AG20443 (cell line): ENCODE results near the gene SLC35A2.

ENCODE experiments used
- DNase-seq: peaks from one replicate; pipeline ENCODE4 v3.0.0; 2012; ENCODE audit warnings: low spot score, mixed read lengths

SLC35A2 gene

DNA sequence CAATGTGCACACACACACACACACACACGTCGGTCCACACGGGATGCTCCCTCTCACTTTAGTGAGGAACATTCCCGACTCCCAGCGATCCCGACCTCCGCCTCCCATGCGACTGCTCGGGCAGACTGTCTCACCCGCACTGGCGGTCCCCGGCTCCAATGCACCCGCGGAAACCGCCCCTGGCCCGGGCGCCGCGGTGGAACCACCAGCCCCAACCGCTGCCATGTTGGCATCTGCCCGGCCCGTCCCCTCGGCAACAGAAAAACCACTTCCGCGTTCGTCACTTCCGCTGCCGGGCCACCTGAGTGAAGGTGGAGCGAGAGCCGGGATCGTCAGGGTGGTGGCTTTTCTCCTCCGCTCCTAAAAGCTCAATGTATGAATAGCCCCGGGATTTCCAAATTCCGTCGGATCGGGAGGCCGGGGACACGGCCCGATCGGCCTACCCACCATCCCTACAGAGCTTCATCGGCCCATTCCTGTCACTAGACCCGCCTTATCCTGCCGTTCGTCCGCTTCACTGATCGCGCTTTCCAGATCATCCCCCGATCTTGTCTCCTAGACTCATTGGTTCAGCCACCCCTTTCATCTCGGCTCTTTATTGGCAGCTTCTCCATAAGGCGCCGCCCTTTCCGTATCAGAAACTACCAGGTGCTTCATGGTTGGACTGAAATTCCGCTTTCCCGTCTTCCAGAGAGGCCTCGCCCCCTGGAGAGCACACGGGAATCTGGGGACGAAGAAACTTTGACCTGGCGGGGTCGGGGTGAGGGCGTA, at the start of gene SLC35A2:
SLC35A2 (minus strand) TSS at position 235 of the 771 bp plus-strand sequence; CDS start at position 225, 10 bp downstream.
- DNase-seq: peak; percentile 78

DNA sequence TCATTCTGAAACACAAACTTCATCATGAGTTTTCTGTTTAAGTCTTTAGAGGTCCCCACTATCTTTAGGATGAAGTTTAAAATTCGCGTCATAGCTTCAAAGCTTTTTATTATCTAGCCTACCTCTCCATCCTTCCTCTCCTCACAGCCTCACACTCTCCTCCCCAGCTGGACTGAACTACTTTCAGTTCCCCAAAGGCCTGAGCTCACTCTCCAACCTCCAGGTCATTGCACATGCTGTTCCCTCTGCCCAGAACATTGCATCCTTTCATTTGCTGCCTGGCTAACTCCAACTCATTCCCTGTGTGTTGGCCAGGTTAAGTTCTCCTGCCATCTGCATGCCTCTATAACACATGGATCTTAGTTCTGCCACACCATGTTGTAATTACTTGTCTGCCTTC, 48.8 kb upstream of the SLC35A2 start:
- DNase-seq: no peak

DNA sequence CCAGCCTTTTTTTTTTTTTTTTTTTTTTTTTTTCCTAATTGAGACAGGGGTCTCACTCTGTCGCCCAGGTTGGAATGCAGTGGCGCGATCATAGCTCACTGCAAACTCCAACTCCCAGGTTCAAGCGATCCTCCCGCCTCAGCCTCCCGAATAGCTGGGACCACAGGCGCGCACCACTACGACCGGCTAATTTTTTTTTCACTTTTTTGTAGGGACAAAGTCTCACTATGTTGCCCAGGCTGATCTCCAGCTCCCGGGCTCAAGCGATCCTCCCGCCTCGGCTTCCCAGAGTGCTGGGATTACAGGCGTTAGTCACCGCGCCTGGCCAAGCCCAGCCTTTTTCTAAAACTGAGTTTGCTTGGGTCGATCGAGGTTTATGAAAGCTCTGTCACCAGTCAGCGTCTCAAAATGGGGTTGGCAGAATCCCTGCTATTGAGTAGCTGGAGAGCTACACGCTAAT, 47.2 kb upstream of the SLC35A2 start:
- peak; percentile 48 for DNase-seq

DNA sequence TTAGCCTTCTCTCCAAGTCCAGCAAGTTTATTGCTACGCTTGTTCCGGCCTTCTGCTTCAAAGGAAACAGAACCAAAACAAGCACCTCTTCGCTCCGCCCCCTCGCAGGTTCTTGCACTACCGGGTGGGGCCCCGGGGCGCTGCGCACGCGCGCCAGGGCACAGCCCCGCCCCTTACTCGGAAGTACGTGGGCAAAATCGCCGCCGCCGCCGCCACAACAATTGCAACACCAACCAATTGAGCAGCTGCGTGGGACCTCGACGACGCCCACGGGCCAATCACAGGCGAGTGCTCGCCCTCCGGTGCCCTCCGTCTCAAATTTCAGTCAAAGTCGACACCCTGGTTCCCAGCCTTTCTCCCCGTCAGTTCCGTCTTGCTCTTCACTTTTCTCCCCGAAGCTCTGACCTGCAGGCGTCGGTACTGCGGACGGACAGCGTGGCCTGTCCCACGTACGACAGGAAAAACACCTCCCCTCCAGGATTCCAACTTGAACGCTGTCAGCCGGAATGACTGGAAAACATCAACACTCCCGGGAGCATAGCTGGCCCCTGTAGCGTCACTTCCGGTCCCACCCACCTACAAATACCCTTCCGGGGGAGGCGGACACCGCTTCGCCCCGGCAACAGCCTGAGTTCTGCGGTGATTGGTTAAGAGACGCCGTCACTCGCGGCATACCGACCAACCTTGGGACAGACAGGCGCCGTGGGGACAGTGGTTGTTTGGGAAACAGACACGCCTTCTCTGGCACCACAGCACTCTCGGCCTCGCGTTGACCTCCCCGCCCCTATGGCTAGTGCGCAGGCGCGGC, 46.6 kb upstream of the SLC35A2 start:
- peak; percentile 94 for DNase-seq

DNA sequence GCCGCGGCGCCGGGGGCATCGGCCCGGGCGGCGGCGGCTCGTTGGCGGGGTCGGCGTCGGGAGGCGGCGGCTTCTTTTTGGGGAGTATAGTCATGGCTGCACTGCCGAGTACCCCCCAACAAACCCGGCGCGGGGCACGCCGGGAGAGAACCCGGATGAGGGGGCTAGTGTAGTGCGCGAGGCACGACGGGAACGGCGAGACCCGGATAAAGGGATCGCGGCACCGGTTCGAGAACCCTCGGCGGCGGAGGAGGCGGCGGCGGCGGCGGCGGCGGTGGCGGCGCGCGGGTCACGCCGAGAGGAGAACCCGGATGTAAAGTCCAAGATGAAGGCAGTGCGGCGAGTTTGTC, 46.0 kb upstream of the SLC35A2 start, which contains the start of gene OTUD5:
OTUD5 (minus strand) TSS at position 131 of the 350 bp plus-strand sequence; CDS start at position 94, 37 bp downstream.
- DNase-seq: peak; percentile 55

DNA sequence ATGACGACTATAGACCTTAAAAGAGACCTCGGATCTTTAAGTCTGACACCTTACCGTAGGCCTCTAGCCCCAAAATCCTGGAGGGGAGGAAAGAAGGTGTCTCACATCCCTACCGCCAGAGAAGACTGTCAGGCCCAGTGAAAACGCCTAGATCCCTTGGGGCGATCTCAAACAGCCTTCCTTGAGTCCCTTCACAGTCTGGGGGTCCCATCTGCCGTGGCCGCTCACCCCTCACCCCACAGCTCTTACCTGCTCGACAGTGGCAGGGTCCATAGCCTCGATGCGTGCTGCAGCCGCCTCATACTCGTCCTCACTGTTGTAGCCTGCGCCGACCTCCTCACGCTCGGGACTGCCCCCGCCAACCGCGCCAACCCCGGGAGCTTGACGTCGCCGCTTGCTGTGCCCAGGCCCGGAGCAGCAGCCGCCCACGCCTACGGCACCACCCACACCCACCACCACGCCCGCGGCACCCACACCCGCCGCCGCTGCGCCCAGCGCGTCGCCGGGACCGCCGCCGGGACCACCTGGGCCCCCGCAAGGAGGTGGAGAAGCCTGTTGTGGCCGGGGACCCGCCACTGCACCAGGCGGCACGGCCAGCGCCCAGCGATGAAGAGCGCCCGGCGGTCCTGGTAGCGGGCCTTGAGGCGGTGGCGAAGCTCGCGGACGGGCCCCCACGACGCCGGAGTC, 45.4 kb upstream of the SLC35A2 start:
- DNase-seq: peak; percentile 18

DNA sequence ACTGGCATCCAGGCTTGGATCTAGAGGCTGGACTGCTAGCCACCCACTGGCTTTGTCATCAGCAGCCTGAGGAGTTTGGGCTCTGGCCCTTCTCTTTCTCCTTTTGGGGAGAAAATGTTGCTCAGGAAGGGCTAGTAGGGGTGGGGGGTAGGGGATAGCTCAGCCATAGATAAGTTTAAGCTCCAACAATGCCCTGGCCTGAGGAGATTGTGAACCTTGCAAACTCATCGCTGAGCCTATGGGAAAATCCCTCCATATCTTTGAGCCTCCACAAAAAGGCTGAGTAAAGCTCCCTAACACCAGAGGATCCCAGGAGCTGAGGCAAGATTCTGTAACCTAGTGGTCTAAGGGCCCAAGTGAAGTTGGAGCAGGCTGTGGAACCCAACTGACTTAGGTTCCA, 37.1 kb upstream of the SLC35A2 start:
- DNase-seq: no peak

DNA sequence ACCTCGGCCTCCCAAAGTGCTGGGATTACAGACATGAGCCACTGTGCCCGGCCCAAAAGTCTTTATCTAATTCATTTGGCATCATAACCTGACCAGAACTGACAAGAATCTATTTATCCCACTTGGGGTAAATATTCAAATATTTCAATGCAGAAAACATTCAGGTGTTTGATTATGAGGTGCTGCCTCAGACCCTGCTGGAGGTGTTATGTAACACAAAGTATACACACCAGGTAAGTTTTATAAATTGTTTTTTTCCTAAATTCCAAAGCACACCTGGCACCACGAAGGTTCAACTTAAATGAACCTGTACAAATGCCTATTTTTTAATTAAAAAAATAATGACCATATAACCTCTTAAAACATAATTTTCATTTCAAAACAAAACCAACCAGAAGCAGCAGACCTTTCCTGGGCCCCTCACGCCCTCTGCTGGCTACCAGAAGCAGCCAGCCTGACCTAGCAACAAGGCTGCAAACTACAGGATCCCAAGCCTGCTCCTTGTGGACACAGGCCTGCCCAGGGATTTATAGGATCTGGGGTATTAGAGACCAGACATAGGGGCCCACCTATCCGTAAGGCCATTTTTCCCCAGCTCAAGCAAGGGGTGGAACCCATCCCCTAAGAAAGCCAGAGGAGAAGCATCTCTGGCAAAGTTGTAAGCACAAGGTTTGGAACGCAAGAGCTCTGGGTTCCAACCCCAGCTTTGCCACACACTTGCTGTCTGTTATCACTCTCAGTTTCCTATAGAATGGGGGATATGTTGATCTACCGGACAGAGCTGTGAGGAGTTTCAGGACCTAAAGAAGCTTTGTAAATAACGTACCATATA, 34.3 kb upstream of the SLC35A2 start:
- peak; percentile 65 for DNase-seq

DNA sequence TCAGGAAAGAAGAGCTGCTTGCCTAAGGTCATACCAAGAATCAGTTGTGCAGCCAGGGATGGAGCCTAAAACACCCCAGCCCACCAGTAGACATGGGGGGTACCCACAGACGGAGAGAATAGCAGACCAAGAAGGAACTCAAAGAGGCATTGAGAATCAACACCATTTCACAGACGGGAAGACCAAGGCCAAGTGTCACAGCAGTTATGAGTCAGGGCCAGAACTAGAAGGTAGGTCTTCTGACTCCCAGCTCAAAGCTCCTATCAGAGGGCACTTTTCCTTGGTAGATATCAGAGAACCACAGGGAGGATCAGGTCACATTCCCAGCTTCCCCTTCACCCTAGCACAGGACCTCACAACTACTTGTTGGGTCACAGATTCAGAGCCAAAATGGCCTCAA, 31.4 kb upstream of the SLC35A2 start:
- no peak for DNase-seq

DNA sequence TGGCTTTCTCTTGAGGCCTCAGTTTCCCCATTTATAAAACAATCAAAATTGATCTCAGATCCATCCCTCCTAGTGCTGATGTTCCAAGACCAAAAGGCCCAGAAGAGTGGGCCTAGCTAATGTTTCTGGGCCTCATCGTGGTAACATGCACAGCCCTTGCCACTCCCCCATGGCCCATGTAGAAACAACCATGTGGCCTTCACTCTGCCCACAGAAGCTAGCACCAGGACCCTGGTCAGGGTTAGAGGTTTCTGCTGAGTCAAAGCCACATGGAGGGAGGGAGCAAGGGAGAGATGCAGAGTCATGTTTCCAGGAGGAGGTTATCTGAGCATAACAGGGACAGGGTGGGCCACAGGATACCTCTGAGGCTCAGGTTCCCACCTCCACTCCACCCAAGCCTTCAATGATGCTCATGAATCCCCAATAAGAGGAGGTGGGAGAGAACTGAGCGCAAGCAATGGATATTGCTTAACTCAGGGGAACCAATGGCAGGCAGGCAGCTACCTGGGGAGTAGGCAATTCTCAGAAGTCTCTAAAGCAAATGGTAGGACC, 29.0 kb upstream of the SLC35A2 start:
- DNase-seq: no peak

DNA sequence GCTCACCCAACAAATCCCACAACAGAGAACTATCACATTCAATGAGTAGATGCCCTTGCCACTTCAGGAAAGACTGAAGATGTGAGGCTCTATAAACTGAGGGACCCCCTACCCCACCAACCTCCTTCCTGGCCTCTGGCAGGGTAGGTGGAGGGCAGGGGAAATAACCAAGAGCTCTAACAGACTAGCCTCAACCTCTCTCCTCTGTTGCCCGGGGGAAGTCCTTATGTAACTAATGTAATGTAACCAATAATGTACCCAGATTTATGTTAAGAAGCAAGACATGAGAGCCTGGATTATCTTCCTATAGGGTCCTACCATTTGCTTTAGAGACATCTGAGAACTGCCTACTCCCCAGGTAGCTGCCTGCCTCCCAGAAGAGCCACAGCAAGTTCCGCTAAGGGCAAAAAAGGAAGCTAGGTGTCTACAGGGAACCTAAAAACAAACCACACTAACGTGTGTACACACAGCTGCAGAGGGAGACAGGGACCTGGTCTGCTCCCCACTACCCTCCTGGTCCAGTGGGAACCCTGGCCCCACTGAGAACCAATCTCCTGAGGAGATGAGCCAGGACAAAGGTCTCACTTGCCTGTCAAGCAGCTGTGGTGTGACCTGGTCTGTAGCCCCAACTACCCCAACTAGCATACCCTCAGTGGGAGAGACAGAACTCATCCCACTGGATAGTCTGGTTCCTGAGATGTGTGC, 28.2 kb upstream of the SLC35A2 start:
- DNase-seq: no peak

DNA sequence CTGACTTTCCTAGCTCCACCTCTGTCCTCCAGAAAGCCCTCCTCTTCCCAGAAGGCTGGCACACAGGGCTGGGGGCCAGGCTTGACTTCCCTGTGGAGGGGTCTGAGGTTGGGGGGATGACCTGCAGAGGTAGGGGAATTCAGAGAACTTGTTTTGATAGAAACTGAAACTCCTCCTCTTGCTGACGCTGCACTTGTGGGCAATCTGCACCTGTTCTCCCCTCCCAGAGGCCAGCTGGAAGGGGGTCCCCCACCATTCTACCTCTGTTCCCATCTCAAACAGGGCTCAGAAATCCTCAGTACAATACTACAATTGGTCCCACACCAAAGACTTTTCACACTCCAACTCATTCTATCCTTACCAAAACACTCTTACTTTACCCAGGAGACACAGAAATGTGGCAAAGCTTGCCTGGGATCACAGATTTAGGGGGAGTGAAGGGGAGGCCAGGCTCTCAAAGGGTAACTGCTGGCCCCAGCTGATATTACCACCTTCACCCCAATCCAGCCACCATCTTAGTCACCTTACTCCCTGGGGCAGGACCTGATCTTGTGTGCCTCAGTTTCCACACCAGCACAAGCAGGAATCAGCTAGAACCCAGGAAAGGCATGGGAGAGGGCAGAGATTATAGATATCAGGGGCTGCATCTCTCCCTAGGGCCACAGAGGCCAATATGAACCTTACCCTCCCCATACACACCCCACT, 27.4 kb upstream of the SLC35A2 start:
- no peak for DNase-seq

DNA sequence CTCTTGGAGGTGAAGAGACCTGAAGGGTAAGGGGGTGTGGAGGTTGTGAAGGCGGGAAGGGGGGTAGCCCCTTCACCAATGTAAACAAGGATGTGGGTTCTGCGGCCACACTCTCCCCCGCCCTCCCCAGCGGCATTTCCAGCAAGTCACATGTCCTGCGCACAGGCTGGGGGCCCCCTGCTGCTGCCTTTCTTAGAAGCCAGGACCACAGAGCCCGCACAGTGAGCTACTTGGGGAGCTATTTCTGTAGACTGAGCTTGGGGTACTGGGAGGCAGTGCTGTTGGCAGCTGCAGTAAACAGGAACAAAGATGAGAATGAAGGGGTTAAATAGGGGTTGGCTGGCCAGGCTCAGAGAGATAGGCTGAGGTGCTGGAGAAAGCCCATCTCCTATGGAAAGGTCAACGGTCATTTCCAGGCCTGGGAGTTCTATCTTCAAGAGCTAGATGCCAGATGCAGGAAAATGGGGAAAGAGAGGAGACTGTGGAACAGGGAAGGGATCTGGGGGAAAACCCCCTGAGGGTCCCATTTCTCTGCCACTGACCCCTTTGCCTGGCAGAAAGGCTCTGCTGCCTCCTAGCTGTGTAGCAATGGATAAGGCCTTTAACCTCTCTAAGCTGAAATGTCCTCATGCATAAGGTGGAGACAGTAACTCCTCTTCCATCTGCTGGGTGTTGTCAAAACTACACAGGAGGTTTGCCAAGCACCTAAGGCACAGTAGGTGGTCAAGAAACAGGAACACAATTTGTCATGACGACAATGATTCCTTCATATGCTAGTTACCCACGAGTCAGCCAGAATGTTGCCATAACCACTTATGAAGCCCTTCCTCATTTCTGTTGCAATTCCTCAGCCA, 25.8 kb upstream of the SLC35A2 start:
- DNase-seq: no peak

DNA sequence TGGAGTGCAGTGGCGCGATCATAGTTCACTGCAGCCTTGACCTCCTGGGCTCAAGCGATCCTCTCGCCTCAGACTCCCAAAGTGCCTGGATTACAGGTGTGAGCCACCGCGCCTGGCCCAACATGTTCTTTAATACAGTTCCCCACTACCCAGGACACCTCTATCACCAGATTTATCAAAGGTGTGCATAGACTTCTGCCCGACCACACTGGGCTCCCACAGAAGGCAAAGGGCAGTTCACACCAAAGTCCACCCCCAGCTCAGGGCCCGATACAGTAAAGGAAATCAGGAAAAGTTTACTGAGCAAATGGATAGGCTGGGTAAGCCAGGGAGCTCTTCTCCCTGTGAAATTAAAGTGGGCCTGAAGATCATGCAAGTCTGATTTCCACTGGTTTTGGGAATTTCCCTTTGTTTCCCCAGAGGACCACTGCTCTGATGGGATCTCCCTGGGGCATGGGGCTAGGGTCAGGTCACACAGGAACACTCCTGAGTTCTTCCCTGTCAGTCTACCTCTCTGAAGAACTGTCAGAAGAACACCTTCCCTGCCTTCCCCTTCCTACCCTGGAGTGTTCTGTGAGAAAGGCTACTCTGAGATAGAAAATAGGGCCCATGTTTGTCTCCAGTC, 25.1 kb upstream of the SLC35A2 start:
- DNase-seq: no peak

DNA sequence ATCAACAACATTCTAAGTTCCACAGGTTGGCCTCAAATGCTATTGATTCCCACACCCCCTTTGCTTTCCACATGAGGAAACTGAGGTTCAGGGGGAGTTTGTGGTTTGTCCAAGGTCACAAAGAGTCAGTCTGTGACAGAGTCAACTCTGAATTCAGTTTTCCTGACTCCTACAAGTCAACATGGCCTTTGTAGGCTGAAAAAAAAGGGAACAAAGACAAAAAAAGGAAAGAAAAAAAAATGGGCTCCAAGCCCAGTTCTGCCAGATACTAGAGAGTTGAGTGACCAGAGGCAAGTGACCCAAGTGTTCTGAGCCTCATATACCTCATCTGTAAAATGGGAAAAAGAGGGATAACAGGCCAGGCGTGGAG, 23.8 kb upstream of the SLC35A2 start:
- no peak for DNase-seq

DNA sequence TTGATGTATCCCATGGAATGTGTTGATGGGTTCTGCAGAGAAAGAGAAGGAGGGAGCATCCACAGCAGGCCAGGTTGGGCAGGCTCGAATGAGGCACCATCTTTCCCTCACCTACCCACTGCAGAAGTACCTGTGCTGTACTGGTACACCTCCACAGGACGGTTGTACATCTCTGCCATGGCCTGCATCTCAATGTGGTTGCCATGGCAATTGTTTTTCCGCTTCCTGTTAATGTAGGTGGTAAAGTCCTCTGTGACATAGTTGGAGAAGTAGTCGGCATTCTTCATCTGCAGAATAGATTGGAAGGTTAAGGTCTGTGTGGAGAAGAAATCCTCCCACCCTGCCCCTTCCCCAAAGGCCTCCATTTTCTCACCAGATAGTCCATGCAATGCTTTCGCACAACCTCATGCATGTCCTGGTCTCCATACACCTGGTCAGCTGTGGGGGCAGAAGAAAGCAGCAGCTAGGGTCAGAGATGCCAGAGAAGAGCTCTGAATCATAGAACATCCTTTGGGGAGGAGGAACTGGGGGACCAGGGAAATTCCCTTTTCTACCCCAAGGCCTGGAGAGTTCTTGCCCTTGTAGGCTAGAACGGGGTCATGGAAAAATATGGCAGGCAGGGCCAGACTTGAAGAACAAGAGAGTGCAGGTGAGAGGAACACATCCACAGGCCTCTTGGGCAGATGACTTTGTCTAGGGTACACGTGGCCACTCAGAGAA, 23.3 kb upstream of the SLC35A2 start:
- no peak for DNase-seq

DNA sequence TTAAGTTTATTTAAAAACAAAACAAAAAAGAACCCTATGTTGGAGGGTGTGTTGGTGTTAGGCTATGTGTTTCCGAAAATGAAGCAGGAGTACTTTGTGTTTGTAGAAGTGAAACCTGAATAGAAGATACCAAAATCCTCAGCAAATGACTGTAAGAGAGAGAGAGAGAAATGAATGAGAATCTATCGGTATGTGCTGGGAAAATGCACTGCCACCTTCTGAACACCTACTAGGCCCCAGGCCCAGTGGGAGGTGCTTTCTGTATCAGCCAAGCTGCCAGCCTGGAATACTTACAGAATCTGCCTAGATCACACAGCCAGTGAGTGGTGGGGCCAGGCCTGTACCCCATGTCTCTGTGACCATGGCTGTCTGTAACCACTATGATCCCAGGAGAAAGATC, 22.3 kb upstream of the SLC35A2 start:
- no peak for DNase-seq

DNA sequence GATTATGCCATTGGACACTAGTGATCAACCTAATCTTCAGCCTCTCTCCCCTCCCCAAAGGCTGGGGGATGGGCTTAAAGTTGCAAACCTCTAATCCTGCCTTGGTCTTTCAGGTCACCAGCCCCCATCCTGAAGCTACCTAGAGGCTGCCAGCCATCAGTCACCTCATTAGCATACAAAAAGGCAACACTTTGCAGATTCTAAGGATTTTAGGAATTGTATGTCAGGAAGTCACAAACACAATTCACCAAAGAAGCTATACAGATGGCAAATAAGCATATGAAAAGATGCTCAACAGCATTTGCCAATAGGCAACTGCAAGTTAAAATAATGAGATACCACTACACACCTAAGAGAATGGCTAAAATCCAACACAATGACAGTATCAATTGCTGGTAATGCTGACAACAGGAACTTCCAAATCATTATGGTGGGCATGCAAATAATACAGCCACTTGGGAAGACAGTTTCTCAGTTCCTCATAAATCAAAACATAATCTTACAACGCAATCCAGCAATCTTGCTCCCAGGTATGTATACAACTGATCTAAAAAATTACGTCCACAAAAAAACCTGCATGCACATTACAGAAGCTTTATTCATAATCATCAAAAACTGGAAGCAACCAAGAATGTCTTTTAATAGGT, 16.4 kb upstream of the SLC35A2 start:
- DNase-seq: no peak
